Measurements from ENCODE around the gene SLC30A10. TPM values are rescaled to one million over a fixed set of nuclear protein-coding genes. Genes with fewer than 3 reads are reported as not detected.

The SLC30A10 gene
- polyA plus RNA-seq, 1 donor from 2014 or later: 5.3 TPM

GRCh38 chr1:219959540-219960203, 31.3 kb upstream of the SLC30A10 start:
- Histone ChIP-seq H3K27me3 (ENCODE audit: insufficient read depth, low read depth, low read length) (no peaks in the 10 kb centered on the region), H3K4me3 (ENCODE audit: low read length) (no peak overlapping the region), H2AFZ (ENCODE audit: low read depth, low read length) (no peak overlapping the region), H3K27ac (ENCODE audit: low read length) (no peak overlapping the region), H3K9me2 (ENCODE audit: insufficient read depth, low read length) (no peaks in the 10 kb centered on the region), H3K36me3 (ENCODE audit: insufficient read depth, low read length) (no peaks in the 10 kb centered on the region), H3K9me3 (ENCODE audit: low read length) (no peaks in the 10 kb centered on the region), H3F3A (ENCODE audit: insufficient read depth, low read length, poor library complexity, severe bottlenecking) (no peaks in the 10 kb centered on the region), H4K20me1 (ENCODE audit: insufficient read depth) (no peaks in the 10 kb centered on the region), H3K79me2 (replicated peaks; ENCODE audit: insufficient read depth, low read length) (no peaks in the 10 kb centered on the region), H3K4me2 (ENCODE audit: low read length) (no peak overlapping the region), H3K9ac (ENCODE audit: low read length) (no peak overlapping the region)
- TF ChIP-seq REST (IDR thresholded peaks at IDR 0.05; ENCODE audit: borderline replicate concordance): no peak
- TF ChIP-seq EP300 (conservative IDR thresholded peaks at IDR 0.05; ENCODE audit: poor library complexity, severe bottlenecking): no peak
- no peak for TF ChIP-seq TAF1 (IDR thresholded peaks at IDR 0.05; ENCODE audit: low read depth)
- TF ChIP-seq SMC3 (conservative IDR thresholded peaks at IDR 0.05; ENCODE audit: poor library complexity): no peak
- TF ChIP-seq CTCF (IDR thresholded peaks at IDR 0.05; ENCODE audit: poor library complexity, severe bottlenecking): no peak
- no peak for TF ChIP-seq MXI1 (conservative IDR thresholded peaks at IDR 0.05; ENCODE audit: poor library complexity, severe bottlenecking)
- no peak for TF ChIP-seq POLR2AphosphoS5 (IDR thresholded peaks at IDR 0.05)
- no peak for TF ChIP-seq RAD21 (conservative IDR thresholded peaks at IDR 0.05)

- no peak overlapping the region for H2AFZ ChIP-seq (ENCODE audit: low read depth, low read length)
- no peaks in the 10 kb centered on the region for H3K9me3 ChIP-seq (ENCODE audit: low read length)
- H3K27me3 ChIP-seq (ENCODE audit: insufficient read depth, low read depth, low read length): no peaks in the 10 kb centered on the region
- no peak overlapping the region for H3K4me2 ChIP-seq (ENCODE audit: low read length)
- no peaks in the 10 kb centered on the region for H3K79me2 ChIP-seq (replicated peaks; ENCODE audit: insufficient read depth, low read length)
- no peak overlapping the region for H3K27ac ChIP-seq (ENCODE audit: low read length)
- no peak overlapping the region for H3K9ac ChIP-seq (ENCODE audit: low read length)
- no peaks in the 10 kb centered on the region for H3F3A ChIP-seq (ENCODE audit: insufficient read depth, low read length, poor library complexity, severe bottlenecking)
- TF ChIP-seq CTCF (IDR thresholded peaks at IDR 0.05; ENCODE audit: poor library complexity, severe bottlenecking) (no peak), RAD21 (conservative IDR thresholded peaks at IDR 0.05) (no peak), EP300 (conservative IDR thresholded peaks at IDR 0.05; ENCODE audit: poor library complexity, severe bottlenecking) (no peak), MXI1 (conservative IDR thresholded peaks at IDR 0.05; ENCODE audit: poor library complexity, severe bottlenecking) (no peak), SMC3 (conservative IDR thresholded peaks at IDR 0.05; ENCODE audit: poor library complexity) (no peak), REST (IDR thresholded peaks at IDR 0.05; ENCODE audit: borderline replicate concordance) (no peak), TAF1 (IDR thresholded peaks at IDR 0.05; ENCODE audit: low read depth) (no peak), POLR2AphosphoS5 (IDR thresholded peaks at IDR 0.05) (no peak), EZH2 (IDR thresholded peaks at IDR 0.05; ENCODE audit: borderline replicate concordance, insufficient read depth, low read length, poor library complexity, severe bottlenecking) (no peak)
- no peaks in the 10 kb centered on the region for H4K20me1 ChIP-seq (ENCODE audit: insufficient read depth)
- no peaks in the 10 kb centered on the region for H3K9me2 ChIP-seq (ENCODE audit: insufficient read depth, low read length)
- no peak overlapping the region for H3K4me3 ChIP-seq (ENCODE audit: low read length)
- no peaks in the 10 kb centered on the region for H3K36me3 ChIP-seq (ENCODE audit: insufficient read depth, low read length)
These were observed 30.6 kb upstream of the SLC30A10 start for GRCh38 chr1:219958875-219959417.

All from neural cell (in vitro differentiated cells).